GM12875 (cell line): ENCODE data around the gene C8B.

Experiments
- H3K4me3 ChIP-seq: one replicate; pipeline ENCODE4 v1.5.1; 2011; ENCODE audit warnings: low read depth, low read length, control low read depth
- TF ChIP-seq, protein P1 (sequence below): IDR thresholded peaks from 2 replicates; pipeline ENCODE4 v1.5.1; 2011; ENCODE audit warnings: low read depth, mild to moderate bottlenecking, control low read depth, inconsistent platforms, low read length, moderate library complexity, borderline replicate concordance; ENCODE audit not compliant: insufficient read depth

The C8B gene

DNA sequence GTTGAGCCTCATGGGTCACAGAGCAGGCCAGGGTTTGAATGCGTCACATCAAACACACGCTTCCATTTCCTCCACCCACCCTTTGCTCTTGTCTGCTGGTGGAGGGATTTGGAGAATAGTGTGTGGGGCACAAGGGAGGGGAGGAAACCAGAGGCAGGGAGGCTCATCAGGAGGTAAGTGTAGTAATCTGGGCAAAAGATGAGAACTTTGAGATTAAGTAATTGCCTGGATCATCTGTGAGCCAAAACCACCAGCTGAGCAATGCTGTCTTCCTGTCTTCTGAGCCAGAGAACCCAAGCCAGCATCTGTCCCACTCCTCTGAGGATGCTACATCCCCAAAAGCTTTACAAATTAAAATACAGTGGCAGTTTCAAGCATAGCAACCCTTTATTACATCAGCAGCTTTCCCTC is 45.2 kb downstream of the C8B start:
- TF ChIP-seq, protein P1, sequence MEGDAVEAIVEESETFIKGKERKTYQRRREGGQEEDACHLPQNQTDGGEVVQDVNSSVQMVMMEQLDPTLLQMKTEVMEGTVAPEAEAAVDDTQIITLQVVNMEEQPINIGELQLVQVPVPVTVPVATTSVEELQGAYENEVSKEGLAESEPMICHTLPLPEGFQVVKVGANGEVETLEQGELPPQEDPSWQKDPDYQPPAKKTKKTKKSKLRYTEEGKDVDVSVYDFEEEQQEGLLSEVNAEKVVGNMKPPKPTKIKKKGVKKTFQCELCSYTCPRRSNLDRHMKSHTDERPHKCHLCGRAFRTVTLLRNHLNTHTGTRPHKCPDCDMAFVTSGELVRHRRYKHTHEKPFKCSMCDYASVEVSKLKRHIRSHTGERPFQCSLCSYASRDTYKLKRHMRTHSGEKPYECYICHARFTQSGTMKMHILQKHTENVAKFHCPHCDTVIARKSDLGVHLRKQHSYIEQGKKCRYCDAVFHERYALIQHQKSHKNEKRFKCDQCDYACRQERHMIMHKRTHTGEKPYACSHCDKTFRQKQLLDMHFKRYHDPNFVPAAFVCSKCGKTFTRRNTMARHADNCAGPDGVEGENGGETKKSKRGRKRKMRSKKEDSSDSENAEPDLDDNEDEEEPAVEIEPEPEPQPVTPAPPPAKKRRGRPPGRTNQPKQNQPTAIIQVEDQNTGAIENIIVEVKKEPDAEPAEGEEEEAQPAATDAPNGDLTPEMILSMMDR, result no peak
- H3K4me3 ChIP-seq, result no peak overlapping the region

DNA sequence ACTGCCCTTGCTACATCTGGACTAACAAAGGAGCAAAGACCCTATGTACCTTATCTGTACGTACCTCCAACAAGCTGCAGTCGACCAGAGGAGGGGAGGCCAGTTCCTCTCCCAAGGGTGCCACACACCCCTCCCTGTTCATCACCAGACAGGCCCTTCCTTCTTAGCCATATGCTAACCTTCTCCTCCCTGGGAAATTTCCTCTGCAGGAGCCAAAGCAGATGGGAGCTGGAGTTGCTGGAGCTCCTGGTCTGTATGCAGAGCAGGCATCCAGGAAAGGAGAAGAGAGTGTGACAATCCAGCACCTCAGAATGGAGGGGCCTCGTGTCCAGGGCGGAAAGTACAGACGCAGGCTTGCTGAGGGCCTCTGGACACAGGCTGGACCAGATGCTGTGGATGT is 48.5 kb downstream of the C8B start:
- TF ChIP-seq, protein P1, result no peak
- no peak overlapping the region for H3K4me3 ChIP-seq

DNA sequence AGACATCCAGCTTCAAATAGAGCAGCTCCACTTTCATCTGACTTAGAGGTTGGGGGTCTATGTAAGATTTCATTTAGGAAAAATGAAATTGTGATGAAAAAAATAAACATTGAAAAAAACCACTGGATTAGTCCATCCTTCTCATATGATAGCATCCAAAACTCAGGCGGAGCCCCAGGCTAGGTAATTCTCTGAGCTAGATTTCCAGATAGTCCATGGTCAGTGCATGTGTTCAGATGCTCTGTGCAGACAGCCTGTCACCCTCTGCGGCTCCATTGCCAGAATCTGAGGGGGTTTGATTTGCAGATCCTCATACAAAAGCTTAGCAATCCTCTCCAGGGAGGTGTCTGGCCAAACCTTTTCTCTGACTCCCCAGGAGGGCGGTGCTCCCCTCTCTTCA is 49.2 kb downstream of the C8B start:
- TF ChIP-seq, protein P1, result no peak

DNA sequence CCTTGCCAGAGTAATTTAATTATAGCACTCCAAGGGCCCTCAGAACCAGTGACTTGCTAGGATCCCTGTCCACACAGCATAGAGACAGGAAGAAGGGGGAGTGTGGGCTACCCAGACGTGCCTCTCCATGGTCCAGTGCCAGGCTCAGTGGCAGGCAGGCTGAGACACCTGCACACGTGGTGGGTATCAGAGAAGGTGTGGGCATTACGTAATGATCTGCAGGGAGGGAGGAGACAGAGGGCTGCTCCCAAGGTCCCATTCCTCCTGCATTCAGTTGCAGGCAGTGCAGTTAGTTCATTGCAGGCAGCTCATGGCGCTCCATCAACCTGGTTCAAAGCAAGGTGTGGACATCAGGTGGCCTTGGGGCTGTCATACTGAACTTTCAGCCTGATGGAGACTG is 49.9 kb downstream of the C8B start:
- H3K4me3 ChIP-seq, result no peak overlapping the region
- TF ChIP-seq, protein P1, result no peak

More for the DNA sequence above, 49.2 kb downstream of the C8B start:
- H3K4me3 ChIP-seq, result no peak overlapping the region

DNA sequence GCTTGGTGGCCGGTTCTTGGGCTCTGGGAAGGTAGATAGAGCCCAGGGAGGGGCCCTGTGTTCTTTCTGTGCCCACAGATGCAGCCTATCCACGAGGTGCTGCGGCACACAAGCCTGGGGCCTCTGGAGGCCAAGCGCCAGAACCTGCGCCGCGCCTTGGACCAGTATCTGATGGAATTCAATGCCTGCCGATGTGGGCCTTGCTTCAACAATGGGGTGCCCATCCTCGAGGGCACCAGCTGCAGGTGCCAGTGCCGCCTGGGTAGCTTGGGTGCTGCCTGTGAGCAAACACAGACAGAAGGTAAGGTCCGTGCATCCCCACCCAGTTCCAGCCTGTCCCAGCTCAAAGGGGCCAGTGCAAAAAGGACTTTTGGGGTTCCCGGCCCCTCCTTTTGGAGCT is 53.5 kb downstream of the C8B start:
- TF ChIP-seq, protein P1, result no peak
- no peak overlapping the region for H3K4me3 ChIP-seq

DNA sequence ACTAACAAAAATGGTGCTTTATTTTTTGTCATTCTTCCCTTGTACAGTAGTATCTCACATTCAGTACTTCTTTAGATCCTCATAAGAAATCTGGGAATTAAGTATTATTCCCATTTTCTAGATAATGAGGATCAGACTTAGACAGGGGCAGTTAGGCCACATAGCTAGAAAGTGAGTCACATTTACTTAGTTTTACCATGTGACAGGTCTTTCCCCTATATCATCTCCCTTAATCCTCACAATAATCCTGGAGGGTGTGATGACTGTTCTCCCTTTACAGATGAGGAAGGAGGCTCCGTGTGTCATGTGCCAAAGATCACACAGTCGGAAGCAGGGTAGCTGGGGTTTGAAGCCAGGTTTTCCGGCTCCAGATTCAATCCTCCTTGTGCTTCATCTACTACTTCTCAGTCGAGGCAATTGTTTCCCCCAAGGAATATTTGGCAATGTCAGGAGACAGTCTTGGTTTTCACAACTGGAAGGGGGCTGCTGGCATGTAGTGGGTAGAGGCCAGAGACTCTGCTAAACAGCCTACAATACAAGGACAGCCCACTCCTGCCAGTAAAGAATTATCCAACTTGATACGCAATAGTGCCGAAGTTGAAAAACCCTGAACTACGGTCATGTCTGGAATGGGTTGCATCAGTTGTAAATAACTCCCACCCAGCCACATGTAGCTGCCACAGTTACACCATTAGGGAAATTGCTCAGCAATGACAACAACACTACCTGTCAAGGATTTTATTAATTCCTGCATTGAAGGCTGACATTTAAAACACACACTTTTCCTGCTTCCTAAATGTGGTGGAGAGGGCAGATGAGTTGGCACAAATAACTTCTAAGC is 54.5 kb downstream of the C8B start:
- TF ChIP-seq, protein P1, result no peak
- H3K4me3 ChIP-seq, result no peak overlapping the region

DNA sequence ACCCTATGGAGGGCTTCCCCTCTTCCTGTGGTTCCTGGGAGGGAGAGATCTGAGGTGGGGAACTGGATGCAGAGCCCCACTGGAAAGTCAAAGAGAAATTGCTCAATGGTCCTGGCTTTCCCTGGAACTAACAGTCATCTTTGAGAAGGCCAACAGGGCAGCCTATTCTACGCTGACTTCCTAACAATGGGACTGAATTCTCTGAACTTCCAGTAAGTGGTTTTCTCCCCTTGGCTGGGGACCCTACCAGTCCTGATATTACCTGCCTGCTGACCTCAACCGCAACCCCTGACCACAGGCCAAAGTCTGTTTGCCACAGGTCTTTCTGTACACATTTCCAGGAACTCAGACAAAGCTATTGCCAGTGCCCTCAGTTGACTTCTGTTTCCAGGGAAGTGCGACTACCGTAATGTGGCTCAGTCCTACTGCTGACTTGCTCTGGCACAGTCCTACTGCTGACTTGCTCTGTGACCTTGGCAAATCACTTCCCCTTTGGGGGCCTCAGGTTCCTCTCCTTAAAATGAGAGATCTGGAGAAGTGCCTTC is 55.3 kb downstream of the C8B start:
- no peak overlapping the region for H3K4me3 ChIP-seq

More for the DNA sequence above, 55.3 kb downstream of the C8B start:
- TF ChIP-seq, protein P1, result no peak
